K562 (cell line): ENCODE data around the gene CTNNBL1. TPM values are rescaled to one million over a fixed set of nuclear protein-coding genes. Genes with fewer than 3 reads are reported as not detected.
"Not testable (repeated sequence)": the region's sequence is repeated elsewhere in the genome, so short reads cannot be mapped to it uniquely, and the experiment has no call there.

Experiments
- ATAC-seq: fragments of 200-7000 bp; cut with Tn5 transposase; 3 replicates; pipeline ENCODE4 v1.9.1; 2020; ENCODE audit warnings: moderate library complexity
- BruUV-seq: library from RNA; stranded (reverse); fragments of 400-500 nt; replicated peaks from 2 replicates; lab custom pipeline; 2021; lab: Mats Ljungman, UMichigan
- CTCF ChIA-PET: fragments of 300-600 bp; formaldehyde crosslinking; extraction: SDS; loops from one replicate; lab custom pipeline; 2021; ENCODE audit warnings: low intra/inter-chr PET ratio; lab: Yijun Ruan, JAX
- POLR2A ChIA-PET: fragments of 300-600, 350-650 bp; sonication (Branson Sonifier 250); formaldehyde crosslinking; extraction: SDS; loops from one replicate; lab custom pipeline; 2021; ENCODE audit warnings: antibody characterized with exemption, inconsistent platforms; lab: Yijun Ruan, JAX
- DNase-seq, 4 experiments: peaks; one replicate each; pipeline versions ENCODE4 v3.0.0 to v3.0.0-alpha.2; 2011 to 2018; ENCODE audit warnings: low spot score in 3 of 4, mixed read lengths in 3 of 4; ENCODE audit errors: extremely low read depth in 1 of 4
- FAIRE-seq: peaks from 2 replicates; lab custom pipeline; 2011; peaks lifted over from hg19 to GRCh38; lab: Jason Lieb, UNC
- H2AFZ ChIP-seq: 2 replicates; pipeline ENCODE4 v1.6.0; 2011; ENCODE audit warnings: low read depth, low read length, control low read depth, inconsistent platforms
- H3K27ac ChIP-seq: fragments of 200-600 bp; 3 replicates; pipeline ENCODE4 v1.8.0; 2011; ENCODE audit warnings: low read depth, mild to moderate bottlenecking, control low read depth, inconsistent platforms, low read length, moderate library complexity, mixed read lengths; ENCODE audit errors: extremely low read depth
- H3K27me3 ChIP-seq, 2 experiments: fragments of 300-600 bp in 1 of 2; 2 replicates in 1 of 2; 3 replicates in 1 of 2; pipeline versions ENCODE4 v1.6.0 to v1.8.0; 2011; ENCODE audit warnings: inconsistent platforms in 2 of 2, low read length in 2 of 2, mild to moderate bottlenecking in 1 of 2, mixed read lengths in 1 of 2, moderate library complexity in 1 of 2; ENCODE audit not compliant: control insufficient read depth in 2 of 2, insufficient read depth in 2 of 2
- H3K36me3 ChIP-seq: fragments of 300-600 bp; 3 replicates; pipeline ENCODE4 v1.8.0; 2011; ENCODE audit warnings: mild to moderate bottlenecking, low read length, inconsistent platforms; ENCODE audit not compliant: control insufficient read depth, insufficient read depth
- H3K4me1 ChIP-seq, 2 experiments: fragments of 200-600 bp in 1 of 2; replicated peaks in 1 of 2; 2 replicates in 1 of 2; 3 replicates in 1 of 2; pipeline versions ENCODE4 v1.5.1 to v1.8.0; 2011; ENCODE audit warnings: inconsistent platforms in 2 of 2, low read length in 2 of 2, mild to moderate bottlenecking in 1 of 2, mixed read lengths in 1 of 2, moderate library complexity in 1 of 2; ENCODE audit not compliant: control insufficient read depth in 2 of 2, insufficient read depth in 2 of 2
- H3K4me2 ChIP-seq: 2 replicates; pipeline ENCODE4 v1.6.1; 2011; ENCODE audit warnings: low read length, control low read depth, inconsistent platforms, mixed read lengths; ENCODE audit not compliant: insufficient read depth
- H3K4me3 ChIP-seq: fragments of 200-600 bp; sonication (generic), shearing (Covaris generic); 2 replicates; pipeline ENCODE4 v1.5.1; 2016; ENCODE audit warnings: control low read depth, inconsistent platforms
- H3K79me2 ChIP-seq: fragments of 200-600 bp; 3 replicates; pipeline ENCODE4 v1.8.0; 2011; ENCODE audit warnings: low read length, inconsistent platforms; ENCODE audit not compliant: control insufficient read depth, insufficient read depth
- H3K9ac ChIP-seq, 2 experiments: 2 replicates each; pipeline versions ENCODE4 v1.6.0 to v1.6.1; 2011; ENCODE audit warnings: low read depth in 2 of 2, low read length in 2 of 2, control low read depth in 1 of 2, inconsistent platforms in 1 of 2, mild to moderate bottlenecking in 1 of 2, mixed read lengths in 1 of 2; ENCODE audit not compliant: insufficient read depth in 1 of 2
- H3K9me1 ChIP-seq: one replicate; pipeline ENCODE4 v1.6.0; 2011; ENCODE audit warnings: inconsistent platforms, mild to moderate bottlenecking, low read length, moderate library complexity; ENCODE audit not compliant: control insufficient read depth, insufficient read depth
- H3K9me3 ChIP-seq: replicated peaks from 2 replicates; pipeline ENCODE4 v1.5.1; 2011; ENCODE audit warnings: low read depth, low read length, inconsistent platforms; ENCODE audit not compliant: control insufficient read depth, insufficient read depth
- H4K20me1 ChIP-seq: replicated peaks from 2 replicates; pipeline ENCODE4 v1.6.1; 2011; ENCODE audit warnings: low read length, inconsistent platforms, mixed read lengths; ENCODE audit not compliant: control insufficient read depth, insufficient read depth
- C11orf30 ChIP-seq: fragments of 450-650 bp; IDR thresholded peaks from 2 replicates; pipeline ENCODE4 v1.6.1; 2016; ENCODE audit warnings: low read depth, mild to moderate bottlenecking
- MAFG ChIP-seq: fragments of 450-650 bp; conservative IDR thresholded peaks from 2 replicates; pipeline ENCODE4 v1.6.1; 2016; ENCODE audit warnings: missing genetic modification characterization, missing compliant biosample characterization
- SMARCA4 ChIP-seq: fragments of 450-650 bp; IDR thresholded peaks from 2 replicates; pipeline ENCODE4 v1.6.1; 2016
- ZNF316 ChIP-seq: fragments of 450-650 bp; IDR thresholded peaks from 2 replicates; pipeline ENCODE4 v1.6.1; 2016
- WGBS: fragments of 100-300 bp; shearing (Covaris generic); methylation state at CpG from one replicate; pipeline ENCODE4 v1.1.6; 2016; ENCODE audit warnings: low coverage, mixed read lengths; ENCODE audit not compliant: insufficient coverage; ENCODE audit errors: missing lambda C conversion rate; 5-methylcytosine and 5-hydroxymethylcytosine counted together
- in situ Hi-C: fragments of 300-500 bp; cut with MboI; formaldehyde crosslinking; loops from 4 replicates; pipeline ENCODE4 v1.15.0; 2018; ENCODE audit warnings: inconsistent platforms, mixed read lengths
- intact Hi-C: fragments of 100-400 bp; cut with micrococcal nuclease; formaldehyde crosslinking; loops from 2 replicates; pipeline ENCODE4 v1.14.2; 2022
- polyA plus RNA-seq, 8 experiments: library from polyadenylated mRNA; depleted of rRNA in 4 of 8; stranded (reverse) in 5 of 8; unstranded in 3 of 8; fragments of >200 nt; fragmentation: Nextera tagmentation in 2 of 8; fragmentation: Illumina TruSeq in 1 of 8; extraction: Ambion mirVana in 2 of 8; extraction: Trizol in 1 of 8; gene quantifications; 2 replicates each; pipeline versions ENCODE4 v1.2.1 to v1.2.3, GENCODE V29; 2011 to 2014; ENCODE audit warnings: inconsistent platforms in 1 of 8, missing spikeins in 1 of 8
- total RNA-seq, 7 experiments: library from RNA; depleted of rRNA in 6 of 7; stranded (reverse); fragments of >200 nt in 6 of 7; fragmentation: Illumina TruSeq in 2 of 7; extraction: Trizol in 2 of 7; gene quantifications; 2 replicates each; pipeline versions ENCODE4 v1.2.1 to v1.2.3, GENCODE V29; 2011 to 2021; ENCODE audit warnings: low replicate concordance in 1 of 7

The CTNNBL1 gene
- total and polyA plus RNA-seq, 9 of the 15 experiments (the other 6 are each of a cell fraction or from before 2014, with no cell fraction given): 32.4 to 85.6 (median 43.6) TPM

- no peak for FAIRE-seq
- POLR2A ChIA-PET: interaction anchor here (0.7 kb wide), 1 partner anchor 1235 kb away, joined by 3 read pairs; no protein-coding TSS in a partner anchor
Measured at GRCh38 chr20:37853823-37854375, 160.1 kb downstream of the CTNNBL1 start.

GRCh38 chr20:37856034-37856433 lies 162.2 kb downstream of the CTNNBL1 start:
- BruUV-seq, in situ Hi-C loops, H3K27ac ChIP-seq, H3K4me3 ChIP-seq, intact Hi-C loops, H3K4me1 ChIP-seq, ATAC-seq, H4K20me1 ChIP-seq, H3K9me3 ChIP-seq, FAIRE-seq, H2AFZ ChIP-seq, POLR2A ChIA-PET, DNase-seq, CTCF ChIA-PET, H3K9ac ChIP-seq, H3K27me3 ChIP-seq, H3K9me1 ChIP-seq, H3K79me2 ChIP-seq, H3K4me2 ChIP-seq: not testable (repeated sequence)
- WGBS: 91% methylated on average over 5 of the region's 5 CpGs
- TF ChIP-seq ZNF316 (peak; percentile 69), C11orf30 (peak; percentile 22; the same call in 1 of the 2 replicates), MAFG (tag) (0 out of 2 replicates have a peak, but pooled peaks have one; percentile 30)
- H3K36me3 ChIP-seq: peaks cover 23% of the 10 kb centered on the region; the same call in 1 of the 3 replicates

More at GRCh38 chr20:37853823-37854375, 160.1 kb downstream of the CTNNBL1 start:
- no TSS peak for BruUV-seq
- TF ChIP-seq SMARCA4 (no peak), C11orf30 (no peak)
- Histone ChIP-seq H3K79me2 (no peaks in the 10 kb centered on the region), H3K4me1 (peaks cover 10 to 22% of the 10 kb centered on the region in 2 experiments; a peak in 4 of 5 replicates), H2AFZ (no peak overlapping the region), H3K4me2 (no peak overlapping the region), H3K9me1 (peaks cover 3% of the 10 kb centered on the region), H3K9ac (no peak overlapping the region), H3K36me3 (peaks cover 10% of the 10 kb centered on the region; the same call in 2 of the 3 replicates), H3K27ac (no peak overlapping the region), H4K20me1 (no peaks in the 10 kb centered on the region), H3K9me3 (no peaks in the 10 kb centered on the region), H3K4me3 (no peak overlapping the region), H3K27me3 (no peaks in the 10 kb centered on the region)
- 72% methylated on average over 2 of the region's 2 CpGs for WGBS
- CTCF ChIA-PET: no interaction called here
- DNase-seq (no peak), ATAC-seq (no peak)
- in situ Hi-C loops: no loop called here
- intact Hi-C loops: no loop called here
